Karpas-422 (cell line): Measurements from ENCODE around the gene METTL25B. TPM values are rescaled to one million over a fixed set of nuclear protein-coding genes. Genes with fewer than 3 reads are reported as not detected.

Experiments
- DNase-seq: peaks from one replicate; pipeline ENCODE4 v3.0.0-alpha.2; 2015
- H2AFZ ChIP-seq: fragments of 200-600 bp; sonication (generic); 2 replicates; pipeline ENCODE4 v1.6.1; 2014; ENCODE audit warnings: antibody characterized with exemption, low read length, mixed read lengths
- H3K27ac ChIP-seq: fragments of 200-600 bp; sonication (generic); 2 replicates; pipeline ENCODE4 v1.5.1; 2014; ENCODE audit warnings: mild to moderate bottlenecking, low read length, moderate library complexity
- H3K27me3 ChIP-seq: fragments of 200-600 bp; sonication (generic); 2 replicates; pipeline ENCODE4 v1.6.1; 2014; ENCODE audit warnings: low read length, mixed read lengths
- H3K36me3 ChIP-seq: fragments of 200-600 bp; sonication (generic); 2 replicates; pipeline ENCODE4 v1.6.1; 2014; ENCODE audit warnings: low read length, mixed read lengths; ENCODE audit not compliant: insufficient read depth
- H3K4me1 ChIP-seq: fragments of 200-600 bp; sonication (generic); 2 replicates; pipeline ENCODE4 v1.6.1; 2014; ENCODE audit warnings: mild to moderate bottlenecking, low read length, mixed read lengths
- H3K4me2 ChIP-seq: fragments of 200-600 bp; sonication (generic); 2 replicates; pipeline ENCODE4 v1.6.1; 2014; ENCODE audit warnings: low read length, low read depth, mild to moderate bottlenecking; ENCODE audit not compliant: poor library complexity, severe bottlenecking
- H3K4me3 ChIP-seq: fragments of 200-600 bp; sonication (generic); 2 replicates; pipeline ENCODE4 v1.5.1; 2014; ENCODE audit warnings: mild to moderate bottlenecking, antibody characterized with exemption, low read length, mixed read lengths
- H3K79me2 ChIP-seq: fragments of 200-600 bp; sonication (generic); 2 replicates; pipeline ENCODE4 v1.6.1; 2014; ENCODE audit warnings: mild to moderate bottlenecking, low read length, mixed read lengths
- H3K9ac ChIP-seq: fragments of 200-600 bp; sonication (generic); 2 replicates; pipeline ENCODE4 v1.6.0; 2014; ENCODE audit warnings: low read length
- H3K9me2 ChIP-seq: fragments of 200-600 bp; sonication (generic), shearing (Covaris generic); replicated peaks from 2 replicates; pipeline ENCODE4 v1.6.0; 2014; ENCODE audit warnings: mild to moderate bottlenecking, low read length, moderate library complexity; ENCODE audit not compliant: insufficient read depth
- H3K9me3 ChIP-seq: fragments of 300-700, 200-600 bp; sonication (generic); 2 replicates; pipeline ENCODE4 v1.6.1; 2014; ENCODE audit warnings: low read length, mixed read lengths
- H4K20me1 ChIP-seq: fragments of 200-600 bp; sonication (generic); 2 replicates; pipeline ENCODE4 v1.6.1; 2014; ENCODE audit warnings: mild to moderate bottlenecking, antibody characterized with exemption, low read length, low read depth; ENCODE audit not compliant: insufficient read depth
- total RNA-seq: library from RNA; depleted of rRNA; stranded (reverse); fragments of >200 nt; shearing (Covaris generic); gene quantifications from 2 replicates; pipeline ENCODE4 v1.2.3, GENCODE V29; 2014; ENCODE audit warnings: low replicate concordance

Gene METTL25B
- total RNA-seq, 1 experiment from 2014 or later, result 22.8 TPM

DNA sequence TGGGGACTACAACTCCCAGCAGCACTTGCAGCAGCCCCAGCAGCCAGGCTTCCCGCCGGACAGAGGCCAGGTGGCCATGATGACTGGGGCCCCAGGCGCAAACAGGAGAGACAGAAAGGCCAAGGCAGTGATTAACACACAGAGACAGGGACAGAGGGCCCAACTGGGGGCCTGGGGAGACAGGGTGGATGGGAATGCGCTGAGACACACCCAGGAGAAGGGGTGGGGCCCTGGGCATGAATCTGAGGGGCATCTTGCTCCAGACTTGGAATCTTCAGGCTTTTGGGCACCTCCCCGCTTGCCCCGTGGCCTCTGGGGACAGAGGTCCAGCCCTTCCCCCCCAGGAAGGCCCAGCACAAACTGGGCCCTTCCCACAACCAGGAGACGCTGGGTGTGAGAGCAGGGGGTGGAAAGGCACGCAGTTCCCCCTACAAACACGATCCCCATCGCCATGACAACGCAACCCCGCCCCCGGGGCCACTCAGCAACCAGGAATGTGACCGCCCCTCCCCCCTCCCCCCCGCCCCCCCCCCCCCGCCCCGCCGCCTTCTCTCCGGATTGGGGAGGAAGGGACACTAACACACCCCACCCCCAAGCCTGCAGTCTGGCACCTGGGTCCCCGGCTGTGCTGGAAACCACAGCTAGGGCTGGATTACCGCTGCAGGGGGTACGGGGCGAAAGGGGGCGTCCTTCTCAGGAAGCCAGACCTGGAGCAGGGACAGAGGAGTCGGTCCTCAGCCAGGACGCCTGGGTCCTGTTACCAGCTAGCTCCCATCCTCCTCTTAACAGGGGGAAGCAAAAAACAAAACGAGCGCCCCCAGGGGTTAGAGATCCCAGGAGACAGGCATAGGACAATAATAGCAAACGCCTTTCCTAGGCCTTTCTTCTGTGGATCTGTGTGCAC is 18.7 kb downstream of the METTL25B start:
- Histone ChIP-seq H3K27ac (peak overlapping the region; percentile 92), H3K9me2 (no peaks in the 10 kb centered on the region), H3K9me3 (no peaks in the 10 kb centered on the region), H3K79me2 (peaks cover 68% of the 10 kb centered on the region), H3K4me3 (peak overlapping the region; percentile 94), H4K20me1 (peaks cover 25% of the 10 kb centered on the region), H3K4me1 (peaks cover 55% of the 10 kb centered on the region), H3K27me3 (no peaks in the 10 kb centered on the region), H2AFZ (no peak overlapping the region), H3K4me2 (peak overlapping the region; percentile 91), H3K9ac (peak overlapping the region; percentile 94), H3K36me3 (peaks cover 10% of the 10 kb centered on the region; the same call in 1 of the 2 replicates)
- peak; percentile 73 for DNase-seq

DNA sequence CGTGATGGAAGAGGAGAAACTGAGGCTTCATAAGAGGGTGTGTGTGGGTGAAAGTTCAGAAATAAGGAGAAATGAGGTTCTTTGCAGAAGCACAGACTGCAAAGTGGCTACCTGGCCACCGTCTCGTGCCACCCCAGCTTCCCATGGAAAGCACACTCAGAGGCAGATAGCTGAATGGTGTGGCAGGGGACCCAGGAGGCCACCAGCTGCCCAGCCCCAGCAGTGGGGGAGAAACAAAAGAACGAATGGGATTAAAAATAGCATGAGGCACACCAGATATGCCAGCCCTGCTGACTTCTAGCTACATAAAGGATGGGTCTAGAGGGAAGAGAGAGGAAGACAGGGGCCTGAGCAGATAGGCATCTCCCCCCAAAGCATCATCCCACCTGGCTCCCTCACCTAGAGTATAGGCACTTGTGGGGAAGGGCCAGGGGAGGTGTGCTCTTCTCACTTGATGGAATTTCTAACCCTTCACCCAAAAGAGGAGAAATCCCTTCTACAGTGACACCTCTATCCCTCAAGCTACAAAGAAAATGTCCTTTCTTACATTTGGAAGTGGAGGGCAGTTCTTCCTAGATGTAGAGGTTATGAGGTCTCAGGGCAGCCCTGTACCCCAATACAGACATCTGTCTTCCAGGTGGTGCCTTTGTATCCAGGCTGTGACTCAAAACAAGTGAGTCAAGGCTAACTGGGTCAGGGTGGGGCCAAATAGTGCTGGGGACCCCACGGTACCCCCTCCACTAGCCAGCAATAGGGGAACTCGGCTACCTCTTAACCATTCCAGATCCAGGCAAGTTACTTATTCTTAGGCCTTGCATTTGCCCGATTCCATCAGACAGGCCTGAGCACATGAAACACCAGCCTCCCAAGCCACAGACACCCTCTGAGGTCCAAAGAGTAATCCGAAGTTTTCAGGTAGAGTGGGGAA is 19.7 kb downstream of the METTL25B start:
- Histone ChIP-seq H3K9me2 (no peaks in the 10 kb centered on the region), H3K9ac (peak overlapping the region; percentile 94), H3K27ac (peak overlapping the region; percentile 92), H3K9me3 (no peaks in the 10 kb centered on the region), H3K4me1 (peaks cover 52% of the 10 kb centered on the region), H3K79me2 (peaks cover 78% of the 10 kb centered on the region), H3K4me3 (peak overlapping the region; percentile 94), H4K20me1 (peaks cover 25% of the 10 kb centered on the region), H3K36me3 (peaks cover 10% of the 10 kb centered on the region; the same call in 1 of the 2 replicates), H3K4me2 (peak overlapping the region; percentile 91), H2AFZ (no peak overlapping the region), H3K27me3 (no peaks in the 10 kb centered on the region)
- no peak for DNase-seq

DNA sequence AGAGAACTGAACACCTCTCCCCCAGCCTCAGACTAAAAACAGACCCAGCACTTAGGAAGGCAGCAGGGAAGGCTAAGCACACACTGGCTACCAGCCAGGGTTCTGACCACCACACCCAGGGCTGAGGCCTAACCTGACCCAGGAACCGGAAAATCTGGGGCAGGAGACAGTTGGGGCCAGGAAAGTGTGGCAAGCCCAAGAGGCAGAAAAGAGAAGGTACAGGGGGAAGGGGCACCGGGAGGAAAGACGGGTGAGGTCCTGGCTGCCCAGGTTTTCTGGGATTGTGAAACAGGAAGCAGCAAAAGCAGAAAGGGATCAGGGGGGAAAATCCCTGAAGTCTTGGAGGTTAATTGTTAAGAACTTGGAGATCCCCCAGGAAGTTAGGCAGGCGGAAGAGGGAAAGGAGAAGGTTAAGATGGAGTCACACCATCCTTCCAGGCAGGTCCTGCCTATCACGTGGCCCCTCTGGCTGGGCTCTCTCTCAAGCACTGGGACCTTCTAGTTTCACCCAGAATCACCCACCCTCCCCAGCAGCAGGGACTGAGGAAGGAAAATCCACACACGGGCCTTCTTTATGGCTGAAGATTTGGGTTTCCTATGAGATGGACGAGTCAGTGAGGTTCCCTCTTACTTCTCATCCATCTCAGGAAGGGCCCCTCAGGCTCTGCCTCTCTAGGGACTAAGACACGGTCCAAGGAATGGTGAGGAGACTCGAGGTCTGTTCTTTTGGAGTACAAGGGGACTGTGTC is 20.6 kb downstream of the METTL25B start:
- H3K9me3 ChIP-seq, result no peaks in the 10 kb centered on the region
- H3K27me3 ChIP-seq, result no peaks in the 10 kb centered on the region
- peaks cover 10% of the 10 kb centered on the region; the same call in 1 of the 2 replicates for H3K36me3 ChIP-seq
- peaks cover 25% of the 10 kb centered on the region for H4K20me1 ChIP-seq
- no peaks in the 10 kb centered on the region for H3K9me2 ChIP-seq
- H3K4me1 ChIP-seq, result peaks cover 55% of the 10 kb centered on the region
- H3K4me3 ChIP-seq, result peak overlapping the region; percentile 94
- no peak for DNase-seq
- H2AFZ ChIP-seq, result no peak overlapping the region
- H3K79me2 ChIP-seq, result peaks cover 81% of the 10 kb centered on the region
- peak overlapping the region; percentile 92 for H3K27ac ChIP-seq
- H3K9ac ChIP-seq, result peak overlapping the region; percentile 94
- peak overlapping the region; percentile 91 for H3K4me2 ChIP-seq

DNA sequence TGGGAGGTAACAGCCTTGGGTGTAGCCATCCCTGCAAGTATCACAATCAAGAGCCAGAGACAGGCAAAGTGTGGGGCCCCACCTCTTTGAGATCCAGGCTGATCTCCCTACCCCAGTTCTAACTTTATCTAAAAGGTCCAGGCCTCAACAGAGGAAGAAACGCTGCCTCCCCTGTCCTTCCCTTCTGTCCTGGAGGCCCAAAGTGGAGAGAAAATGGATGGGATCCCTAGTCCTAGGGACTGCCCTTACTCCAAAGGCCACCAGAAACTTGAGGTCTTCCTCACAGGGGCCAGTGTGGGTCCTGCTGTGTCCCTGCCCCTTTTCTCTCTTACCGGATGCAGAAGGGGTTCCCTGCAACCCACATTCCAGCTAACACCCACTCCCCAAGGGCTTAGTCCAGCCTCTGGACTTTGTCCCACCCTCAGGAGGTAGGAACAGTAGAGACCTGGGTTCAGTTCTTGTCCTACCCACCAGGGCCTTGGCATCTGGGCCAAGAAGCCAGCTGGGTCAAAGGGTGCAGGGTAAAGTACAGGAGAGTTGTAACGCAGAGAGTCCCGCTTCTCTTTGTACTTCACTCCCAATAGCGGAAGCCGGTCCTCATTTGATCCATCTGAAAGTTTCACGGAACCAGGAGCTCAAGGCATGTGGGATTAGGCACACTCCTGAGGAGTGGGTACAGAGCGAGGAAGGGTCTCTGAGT is 21.3 kb downstream of the METTL25B start:
- Histone ChIP-seq H3K27me3 (no peaks in the 10 kb centered on the region), H3K4me1 (peaks cover 55% of the 10 kb centered on the region), H3K4me3 (peak overlapping the region; percentile 94), H4K20me1 (peaks cover 25% of the 10 kb centered on the region), H3K4me2 (peak overlapping the region; percentile 91), H2AFZ (no peak overlapping the region), H3K79me2 (peaks cover 81% of the 10 kb centered on the region), H3K36me3 (peaks cover 10% of the 10 kb centered on the region; the same call in 1 of the 2 replicates), H3K9ac (peak overlapping the region; percentile 94), H3K9me3 (no peaks in the 10 kb centered on the region), H3K9me2 (no peaks in the 10 kb centered on the region), H3K27ac (peak overlapping the region; percentile 92)
- peak; percentile 56 for DNase-seq

DNA sequence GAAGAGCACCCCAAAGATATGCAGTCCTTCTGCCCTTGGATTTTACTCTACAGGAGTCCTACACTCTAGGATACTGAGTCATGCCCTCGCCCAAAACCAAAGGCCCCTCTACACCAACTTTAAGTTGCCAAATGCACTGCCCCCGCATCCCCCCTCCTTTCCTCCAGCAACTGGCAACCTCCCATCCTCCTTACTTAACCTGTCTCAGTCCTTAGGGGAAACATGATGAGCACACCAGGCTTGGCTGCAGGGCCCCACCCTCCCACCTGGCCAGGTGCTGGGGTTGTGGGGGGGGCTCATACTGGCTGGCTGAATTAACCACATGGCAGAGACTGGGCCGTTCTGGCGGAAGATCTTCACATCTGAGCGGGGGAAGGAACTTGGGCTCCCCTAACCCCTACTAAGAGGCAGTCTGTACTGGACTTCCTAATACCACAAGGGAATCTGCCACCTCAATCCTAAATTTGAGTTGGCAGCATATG is 22.0 kb downstream of the METTL25B start:
- H2AFZ ChIP-seq, result no peak overlapping the region
- H3K4me1 ChIP-seq, result peaks cover 59% of the 10 kb centered on the region
- peak overlapping the region; percentile 94 for H3K4me3 ChIP-seq

DNA sequence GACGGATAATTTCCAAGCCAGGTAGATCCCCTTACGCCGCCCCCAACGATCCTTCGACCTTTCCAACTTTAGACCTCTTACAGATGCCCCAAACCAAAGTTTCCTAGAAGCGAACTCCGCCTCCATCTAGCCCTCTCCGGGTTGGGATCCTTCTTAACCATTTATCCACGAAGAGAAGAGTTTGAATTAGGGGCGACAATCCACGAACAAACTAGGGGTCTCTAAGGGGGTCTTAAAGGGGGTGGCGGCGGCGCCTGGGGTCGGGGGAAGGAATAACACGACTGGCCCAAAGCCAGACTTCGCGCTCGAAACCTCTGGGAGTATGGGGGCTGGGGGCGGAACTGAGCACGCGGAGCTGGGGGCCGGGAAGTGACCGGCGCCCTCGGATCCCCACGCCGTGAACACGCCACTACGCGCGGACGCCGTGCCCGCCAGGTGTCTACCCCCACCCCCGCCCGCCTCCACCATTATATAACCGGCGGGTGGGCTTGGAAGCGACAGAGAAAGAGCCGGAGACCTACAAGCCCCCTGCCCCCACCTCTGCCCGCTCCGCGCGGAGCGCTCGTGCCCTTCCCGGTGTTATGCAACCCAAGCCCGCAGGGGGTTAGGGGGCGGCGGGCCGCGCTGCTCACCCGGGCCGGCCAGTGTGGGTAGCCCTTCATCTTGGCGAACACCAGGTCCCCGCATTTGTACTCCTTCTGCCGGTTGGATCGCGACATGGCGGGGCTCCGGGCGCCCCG is 22.6 kb downstream of the METTL25B start:
- Histone ChIP-seq H3K9ac (peak overlapping the region; percentile 94), H3K27me3 (no peaks in the 10 kb centered on the region), H2AFZ (no peak overlapping the region), H3K4me3 (peak overlapping the region; percentile 94), H3K9me3 (no peaks in the 10 kb centered on the region), H4K20me1 (peaks cover 21% of the 10 kb centered on the region), H3K36me3 (peaks cover 5% of the 10 kb centered on the region; the same call in 1 of the 2 replicates), H3K4me1 (peaks cover 56% of the 10 kb centered on the region), H3K27ac (peak overlapping the region; percentile 92), H3K79me2 (peaks cover 68% of the 10 kb centered on the region), H3K9me2 (no peaks in the 10 kb centered on the region), H3K4me2 (peak overlapping the region; percentile 91)
- DNase-seq, result peak; percentile 84

More for the DNA sequence above, 22.0 kb downstream of the METTL25B start:
- Histone ChIP-seq H3K27me3 (no peaks in the 10 kb centered on the region), H3K36me3 (peaks cover 10% of the 10 kb centered on the region; the same call in 1 of the 2 replicates), H3K9me2 (no peaks in the 10 kb centered on the region), H3K9ac (peak overlapping the region; percentile 94), H3K9me3 (no peaks in the 10 kb centered on the region), H3K27ac (peak overlapping the region; percentile 92), H4K20me1 (peaks cover 25% of the 10 kb centered on the region), H3K4me2 (peak overlapping the region; percentile 91), H3K79me2 (peaks cover 75% of the 10 kb centered on the region)
- DNase-seq, result peak; percentile 84

DNA sequence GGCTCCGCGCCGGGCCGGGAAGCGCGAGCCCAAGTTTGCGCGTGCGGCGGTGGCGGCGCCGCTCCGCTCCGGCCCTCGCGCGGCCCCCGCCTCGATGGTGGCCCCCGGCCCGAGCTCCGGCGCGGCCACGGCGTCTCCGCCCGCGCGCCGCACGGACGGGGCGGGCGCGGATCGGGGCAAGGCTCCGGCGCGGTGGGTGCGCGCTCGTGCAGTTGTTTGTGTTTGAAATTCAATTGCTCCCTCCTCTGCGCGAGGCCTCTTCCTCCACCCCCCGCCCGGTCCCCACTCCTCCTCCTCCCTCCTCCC is 23.1 kb downstream of the METTL25B start, which contains the start of gene HDGF:
Gene HDGF (minus strand): TSS at position 225 of the 306 bp plus-strand sequence. CDS start 246 bp downstream, outside the sequence.
- peaks cover 16% of the 10 kb centered on the region for H4K20me1 ChIP-seq
- H3K27me3 ChIP-seq, result no peaks in the 10 kb centered on the region
- peaks cover 63% of the 10 kb centered on the region for H3K79me2 ChIP-seq
- H3K27ac ChIP-seq, result peak within 1 kb of the TSS; percentile 92
- peak within 1 kb of the TSS; percentile 94 for H3K9ac ChIP-seq
- no peaks in the 10 kb centered on the region for H3K9me3 ChIP-seq
- no peaks in the 10 kb centered on the region for H3K9me2 ChIP-seq
- H3K36me3 ChIP-seq, result 0 out of 2 replicates have a peak, but pooled peaks cover under 1% of the 10 kb centered on the region
- no peak for DNase-seq
- peak within 1 kb of the TSS; percentile 91 for H3K4me2 ChIP-seq
- H3K4me1 ChIP-seq, result peaks cover 51% of the 10 kb centered on the region
- peak within 1 kb of the TSS; percentile 51; the same call in 1 of the 2 replicates for H2AFZ ChIP-seq
- H3K4me3 ChIP-seq, result peak within 1 kb of the TSS; percentile 94
